CD1c-positive myeloid dendritic cell (primary cell): Measurements from ENCODE around the gene APOBEC3G.
"Not testable (repeated sequence)": the region's sequence is repeated elsewhere in the genome, so short reads cannot be mapped to it uniquely, and the experiment has no call there.

Source experiments
- DNase-seq: peaks from one replicate; pipeline ENCODE4 v3.0.0-alpha.2; 2016; ENCODE audit errors: extremely low spot score

APOBEC3G gene

GRCh38 chr22:39068033-39068785 lies 8.9 kb upstream of the APOBEC3G start:
- no peak for DNase-seq

DNA sequence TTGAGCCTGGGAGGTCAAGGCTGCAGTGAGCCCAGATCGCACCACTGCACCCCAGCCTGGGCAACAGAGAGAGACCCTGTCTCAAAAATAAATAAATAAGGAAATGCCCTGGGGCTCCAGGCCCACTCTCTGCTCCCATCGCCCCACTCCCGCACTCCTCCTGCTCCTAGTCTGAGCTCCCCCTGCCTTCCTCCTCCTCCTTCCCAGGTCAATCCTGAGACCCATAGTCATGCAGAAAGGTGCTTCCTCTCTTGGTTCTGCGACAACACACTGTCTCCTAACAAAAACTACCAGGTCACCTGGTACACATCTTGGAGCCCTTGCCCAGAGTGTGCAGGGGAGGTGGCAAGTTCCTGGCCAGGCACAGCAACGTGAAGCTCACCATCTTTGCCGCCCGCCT lies 6.9 kb upstream of the APOBEC3G start:
- no peak for DNase-seq

- not testable (repeated sequence) for DNase-seq
Measured at GRCh38 chr22:39072581-39072981, 4.5 kb upstream of the APOBEC3G start.

- no peak for DNase-seq
Measured at GRCh38 chr22:39073981-39074380, 3.1 kb upstream of the APOBEC3G start.

DNA sequence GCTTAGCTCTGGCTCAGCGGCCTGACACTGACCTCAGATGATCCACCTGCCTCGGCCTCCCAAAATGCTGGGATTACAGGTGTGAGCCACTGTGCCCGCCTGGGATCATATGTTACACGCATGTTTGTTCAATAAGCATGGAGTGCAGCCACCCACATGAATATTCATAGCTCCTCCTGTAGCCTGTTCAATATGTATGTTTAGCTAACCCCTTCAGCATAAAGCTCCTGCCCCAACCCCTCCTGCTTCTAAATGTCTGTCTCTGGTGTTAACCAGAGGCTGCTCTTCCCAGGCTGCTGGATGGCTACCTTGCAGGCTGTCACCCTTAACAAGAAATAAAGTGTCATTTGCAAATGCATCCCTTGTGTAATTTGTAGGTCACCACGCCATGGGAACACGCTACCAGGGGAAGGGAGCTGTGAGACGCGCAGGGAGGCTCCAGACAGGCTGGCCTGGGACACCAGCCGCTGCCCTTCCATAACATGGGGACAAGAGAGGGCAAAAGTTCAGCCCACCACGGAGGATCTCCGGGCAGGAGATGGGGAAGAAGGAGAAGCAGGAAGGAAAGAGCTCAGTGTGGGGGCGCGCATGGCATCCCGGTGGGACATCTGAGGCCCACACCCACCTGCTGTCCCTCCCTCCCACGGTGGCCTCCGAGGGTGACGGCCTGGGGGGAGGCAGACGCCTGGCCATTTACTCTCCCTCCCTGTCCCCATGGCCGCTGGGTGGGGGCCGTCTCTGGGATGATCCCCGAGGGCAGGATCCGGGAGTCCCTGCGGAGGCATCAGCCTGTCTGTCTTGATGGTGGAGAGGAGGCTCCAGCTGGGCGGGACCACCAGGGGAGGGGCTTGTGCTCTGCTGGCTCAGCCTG lies 685 bp upstream of the APOBEC3G start:
- DNase-seq: not testable (repeated sequence)

GRCh38 chr22:39077912-39078311 lies 837 bp downstream of the APOBEC3G start:
- not testable (repeated sequence) for DNase-seq

DNA sequence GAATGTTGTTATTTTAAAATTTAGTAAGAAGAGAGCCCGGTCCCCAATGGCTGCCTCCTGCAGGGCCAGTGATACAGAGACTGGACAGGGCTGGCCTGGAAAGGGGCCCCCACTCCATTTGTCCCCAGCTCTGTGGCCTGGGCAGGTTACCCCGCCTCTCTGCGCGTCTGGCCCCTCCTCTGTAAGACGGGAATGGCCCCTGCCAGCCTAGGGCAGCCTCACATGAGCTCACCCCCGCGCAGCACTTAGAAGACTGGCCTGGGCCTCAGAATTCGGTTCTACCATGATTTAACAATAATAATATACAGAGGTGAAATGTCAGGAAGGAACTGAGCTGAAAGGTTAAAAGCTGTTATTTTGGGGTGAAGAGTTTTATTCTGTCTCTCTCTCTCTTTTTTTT lies 1.3 kb downstream of the APOBEC3G start:
- DNase-seq: no peak

DNA sequence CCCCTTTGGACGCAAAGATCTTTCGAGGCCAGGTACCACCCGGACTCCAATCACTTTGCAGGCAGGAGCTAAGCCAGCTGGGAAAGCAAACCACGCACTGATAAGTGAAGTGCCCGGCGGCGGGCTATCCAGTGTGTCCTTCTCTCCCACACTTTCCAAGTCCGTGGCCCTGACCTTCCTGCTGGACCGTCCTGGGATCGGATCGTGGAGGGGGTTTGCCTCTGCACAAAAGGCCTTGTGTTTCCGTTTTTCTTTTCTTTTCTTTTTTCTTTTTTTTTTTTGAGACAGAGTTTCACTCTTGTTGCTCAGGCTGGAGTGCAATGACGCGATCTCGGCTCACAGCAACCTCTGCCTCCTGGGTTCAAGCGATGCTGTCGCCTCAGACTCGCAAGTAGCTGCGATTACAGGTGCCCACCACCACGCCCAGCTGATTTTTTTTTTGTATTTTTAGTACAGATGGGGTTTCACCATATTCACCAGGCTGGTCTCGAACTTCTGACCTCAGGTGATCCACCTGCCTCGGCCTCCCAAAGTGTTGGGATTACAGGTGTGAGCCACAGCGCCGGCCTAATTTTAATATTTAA lies 2.1 kb downstream of the APOBEC3G start:
- not testable (repeated sequence) for DNase-seq

- DNase-seq: no peak
Measured at GRCh38 chr22:39080052-39080762, 3.1 kb downstream of the APOBEC3G start.

GRCh38 chr22:39081016-39081415 lies 3.9 kb downstream of the APOBEC3G start:
- DNase-seq: no peak

DNA sequence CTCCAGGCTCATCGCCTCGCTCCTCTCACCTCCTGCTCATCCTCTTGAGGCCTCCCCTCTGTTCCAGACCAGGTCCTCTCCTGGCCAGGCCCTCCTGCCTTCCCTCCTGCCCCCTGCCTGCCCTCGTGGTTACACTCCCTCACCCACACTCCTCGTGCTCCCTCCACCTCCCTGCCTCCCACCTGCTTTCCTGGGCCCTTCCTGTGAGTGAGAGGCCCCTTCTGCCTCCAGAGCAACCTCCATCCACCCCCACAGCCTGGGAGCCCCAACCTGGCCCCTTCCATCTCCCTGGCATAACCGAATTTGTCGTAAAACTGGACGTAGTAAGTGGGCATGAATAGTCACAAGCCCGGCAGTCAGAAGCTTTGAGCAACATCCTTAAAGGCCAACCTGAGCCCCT lies 4.5 kb downstream of the APOBEC3G start:
- DNase-seq: no peak

DNA sequence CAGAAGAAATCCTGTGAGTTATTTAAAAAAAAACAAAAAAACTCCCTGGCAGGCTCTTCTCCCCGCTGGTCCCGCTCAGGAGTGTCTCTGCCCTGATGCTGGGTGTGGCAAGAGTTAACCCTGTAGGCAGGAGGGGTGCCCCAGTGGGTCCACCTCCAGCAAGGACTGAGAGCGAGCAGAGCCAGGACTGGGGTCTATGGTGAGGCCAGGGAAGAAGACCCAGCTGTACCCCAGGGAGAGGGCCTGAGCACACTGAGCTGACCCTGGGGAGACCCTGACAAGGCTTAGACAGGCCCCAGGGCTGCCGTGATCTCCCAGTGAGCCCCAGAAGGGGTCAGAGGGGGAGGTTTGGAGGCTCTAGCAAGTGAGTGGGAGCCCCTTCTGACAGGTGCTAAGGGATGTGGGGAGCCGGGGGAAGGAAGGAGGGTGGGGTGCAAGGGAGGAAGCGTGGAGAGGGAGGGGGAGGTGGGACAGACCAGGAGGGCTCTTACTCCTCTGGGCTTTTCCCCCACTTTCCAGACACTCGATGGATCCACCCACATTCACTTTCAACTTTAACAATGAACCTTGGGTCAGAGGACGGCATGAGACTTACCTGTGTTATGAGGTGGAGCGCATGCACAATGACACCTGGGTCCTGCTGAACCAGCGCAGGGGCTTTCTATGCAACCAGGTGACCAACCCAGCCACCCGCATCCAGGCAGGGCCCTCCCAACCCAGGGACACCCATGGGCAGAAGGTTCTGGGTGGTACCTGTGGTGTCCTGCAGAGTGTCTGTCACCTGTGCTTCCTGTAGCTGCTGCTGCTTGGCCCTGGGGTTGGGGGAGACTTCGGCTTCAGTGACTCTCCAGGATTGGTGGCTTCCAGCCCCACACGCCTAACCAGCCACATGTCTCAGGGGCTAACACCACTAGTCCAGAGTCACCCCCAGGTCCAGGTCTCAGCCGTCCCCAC lies 6.4 kb downstream of the APOBEC3G start:
- no peak for DNase-seq

DNA sequence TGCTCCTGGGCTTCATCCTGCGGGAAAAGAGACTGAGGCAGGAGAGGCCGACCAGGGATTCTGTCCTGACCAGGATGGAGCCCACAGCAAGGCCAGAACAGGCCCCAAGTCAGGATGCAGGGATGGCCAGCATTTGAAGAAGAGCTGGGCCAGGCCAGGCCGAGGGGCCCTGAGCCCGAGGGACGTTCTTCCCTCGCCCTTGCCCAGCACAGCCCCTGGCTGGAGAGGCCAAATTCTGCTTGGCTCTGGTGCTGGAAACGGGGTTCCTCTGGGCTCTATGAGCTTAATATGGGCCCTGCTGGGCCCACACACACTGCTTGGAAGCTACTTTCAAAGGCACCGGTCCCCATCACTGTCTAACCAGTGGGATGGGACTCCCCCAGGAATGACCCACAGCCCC lies 7.6 kb downstream of the APOBEC3G start:
- no peak for DNase-seq

DNA sequence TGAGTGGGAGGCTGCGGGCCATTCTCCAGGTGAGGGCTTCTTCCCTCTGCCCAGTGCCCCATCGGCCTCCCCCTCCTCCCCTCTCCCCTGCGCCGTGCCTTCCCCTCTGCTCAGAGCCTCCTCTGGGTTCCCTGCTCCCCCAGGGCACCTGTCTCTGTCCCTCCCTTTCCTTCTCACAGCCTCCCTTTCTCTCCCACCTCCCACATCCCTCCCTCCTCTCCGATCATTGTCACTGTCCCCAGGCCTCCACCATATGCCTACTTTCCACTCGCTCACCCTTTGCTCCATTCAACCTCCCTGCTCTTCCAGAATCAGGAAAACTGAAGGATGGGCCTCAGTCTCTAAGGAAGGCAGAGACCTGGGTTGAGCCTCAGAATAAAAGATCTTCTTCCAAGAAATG lies 10.0 kb downstream of the APOBEC3G start:
- no peak for DNase-seq

- no peak for DNase-seq
Measured at GRCh38 chr22:39087881-39088684, 11.0 kb downstream of the APOBEC3G start.

DNA sequence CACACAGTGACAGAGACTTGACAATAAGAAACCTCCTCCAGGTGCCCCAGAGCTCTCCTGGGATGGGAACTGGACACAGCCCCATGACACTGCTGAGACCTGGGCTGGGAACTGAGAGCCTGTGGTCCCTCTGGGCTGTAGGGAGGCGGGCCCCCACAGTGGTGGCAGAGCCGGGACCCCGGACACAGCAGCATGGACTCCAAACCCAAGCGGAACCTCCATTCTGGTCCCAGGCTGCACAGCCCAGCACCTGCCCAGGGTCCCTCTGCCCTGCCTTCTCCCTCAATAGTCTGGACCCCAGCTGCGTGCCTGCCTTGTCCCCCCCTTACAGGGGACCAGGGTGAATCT lies 11.6 kb downstream of the APOBEC3G start:
- DNase-seq: no peak

GRCh38 chr22:39089928-39090327 lies 12.9 kb downstream of the APOBEC3G start:
- DNase-seq: no peak

- peak; percentile 47 for DNase-seq
Measured at GRCh38 chr22:39090426-39091064, 13.5 kb downstream of the APOBEC3G start.
